OCI-M2 (cell line): Measurements from ENCODE around the gene ZNF507.
A peak's percentile ranks its signal among the peaks of the same experiment; 100 is the strongest.

Experiments used
- DNase-seq: peaks from one replicate; lab custom pipeline; 2025; ENCODE audit not compliant: unreplicated experiment; lab: John Stamatoyannopoulos, UW

Gene ZNF507

DNA sequence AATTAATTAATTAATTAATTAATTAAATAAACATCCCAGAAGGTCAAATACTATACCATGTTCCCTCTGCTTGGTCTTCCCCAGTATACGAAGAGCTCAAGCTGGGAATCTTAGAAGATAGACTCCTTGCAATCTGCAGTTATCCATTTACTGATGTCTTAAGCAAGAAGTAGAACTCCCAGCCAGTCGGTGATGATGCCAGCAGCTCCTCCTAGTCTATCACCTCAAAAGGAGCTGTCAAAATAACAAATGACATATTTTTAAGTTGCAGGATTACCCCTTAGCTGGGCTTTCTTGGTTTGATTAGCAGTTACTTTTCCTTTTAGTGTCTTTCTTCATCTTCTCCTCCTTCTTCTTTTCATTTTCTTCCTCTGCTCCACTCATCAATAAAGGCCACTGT, 6.0 kb upstream of the ZNF507 start:
- DNase-seq: no peak

GRCh38 chr19:32339988-32340874, 5.2 kb upstream of the ZNF507 start:
- DNase-seq: peak; percentile 57

DNA sequence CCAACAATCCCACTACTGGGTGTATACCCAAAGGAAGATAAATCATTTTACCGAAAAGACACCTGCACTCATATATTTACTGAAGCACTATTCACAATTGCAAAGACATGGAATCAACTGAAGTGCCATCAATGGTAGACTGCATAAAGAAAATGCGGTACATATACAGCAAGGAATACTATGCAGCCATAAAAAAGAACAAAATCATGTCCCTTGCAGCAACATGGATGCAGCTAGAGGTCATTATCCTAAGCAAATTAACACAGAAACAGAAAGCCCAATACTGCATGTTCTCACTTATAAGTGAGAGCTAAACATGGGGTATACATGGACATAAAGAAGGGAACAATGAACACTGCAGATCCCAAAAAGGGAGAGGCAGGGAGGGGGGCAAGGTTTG, 2.7 kb upstream of the ZNF507 start:
- no peak for DNase-seq

GRCh38 chr19:32343550-32344262, 1.7 kb upstream of the ZNF507 start:
- DNase-seq: no peak

- DNase-seq: no peak
These were observed 1.5 kb downstream of the ZNF507 start for GRCh38 chr19:32346901-32347300.

DNA sequence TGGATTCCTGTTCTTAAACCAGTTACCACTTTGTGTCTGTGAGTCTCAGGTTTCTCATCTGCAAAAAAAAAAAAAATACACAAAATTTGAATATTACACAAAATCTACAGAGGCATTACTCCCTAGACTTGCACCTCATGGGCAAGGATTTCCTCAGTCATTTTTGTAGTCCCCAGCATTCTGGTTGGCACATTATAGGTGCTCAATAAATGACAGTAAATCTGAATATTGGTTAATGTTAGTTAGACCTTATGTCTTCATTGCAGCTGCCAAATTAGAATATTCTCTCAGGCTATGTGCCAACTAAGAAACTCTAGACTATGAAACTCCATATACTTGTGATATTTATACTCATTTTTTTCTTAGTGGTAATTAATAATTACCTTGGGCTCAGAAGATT, 2.2 kb downstream of the ZNF507 start:
- DNase-seq: no peak

DNA sequence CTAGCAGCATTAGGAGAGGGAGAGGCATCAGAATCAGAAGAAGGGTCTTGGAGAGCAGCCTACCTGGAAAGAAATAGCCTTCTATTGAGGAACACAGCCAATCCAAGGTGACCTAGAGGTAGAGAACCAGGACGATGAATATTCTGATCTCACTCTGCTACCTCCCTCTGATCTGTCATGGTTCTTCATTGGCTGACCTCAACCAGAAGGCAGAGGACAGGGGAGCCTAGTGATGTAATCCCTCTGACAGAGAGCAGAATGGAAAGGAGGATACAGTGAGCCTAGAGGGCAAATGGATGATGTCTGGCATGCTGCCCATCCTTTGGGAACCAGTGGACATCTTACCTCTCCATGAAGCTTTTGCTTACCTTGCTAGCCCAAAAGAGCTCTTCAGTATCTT, 3.6 kb downstream of the ZNF507 start:
- no peak for DNase-seq

DNA sequence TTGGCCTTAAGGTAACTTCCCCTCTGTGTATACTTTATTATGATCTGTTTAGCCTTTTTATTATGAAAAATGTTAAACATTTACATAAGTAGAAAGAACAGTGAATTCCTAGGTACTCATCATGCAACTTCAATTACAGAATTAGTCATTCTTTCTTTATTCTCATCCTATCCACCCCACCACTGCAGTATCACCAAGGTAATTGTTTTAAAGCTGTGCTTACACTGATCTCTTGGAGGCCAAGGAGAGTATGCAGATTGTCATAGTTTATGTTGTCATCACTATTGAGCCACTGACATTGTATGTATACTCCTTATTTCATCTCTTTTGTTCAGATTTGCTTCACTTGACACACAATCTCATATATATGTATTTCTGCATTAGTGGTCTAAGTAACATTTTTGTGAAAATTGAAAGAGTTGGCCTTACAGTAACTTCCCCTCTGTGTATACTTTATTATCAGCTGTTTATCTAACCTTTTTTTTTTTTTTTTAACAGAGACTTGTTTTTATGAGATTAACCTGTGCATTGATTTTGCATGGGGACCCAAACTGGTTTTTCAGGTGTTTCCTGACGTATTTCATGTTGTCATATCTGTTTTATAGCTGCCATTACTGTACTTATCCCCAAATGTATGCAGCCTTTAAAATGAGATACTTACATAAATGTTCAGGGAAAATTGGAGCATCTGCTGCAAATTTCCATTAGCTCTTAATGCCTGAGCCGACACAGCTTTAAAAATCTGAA, 4.5 kb downstream of the ZNF507 start:
- DNase-seq: no peak

- no peak for DNase-seq
These were observed 5.1 kb downstream of the ZNF507 start for GRCh38 chr19:32350471-32350865.

- DNase-seq: no peak
These were observed 5.6 kb downstream of the ZNF507 start for GRCh38 chr19:32350987-32351348.

DNA sequence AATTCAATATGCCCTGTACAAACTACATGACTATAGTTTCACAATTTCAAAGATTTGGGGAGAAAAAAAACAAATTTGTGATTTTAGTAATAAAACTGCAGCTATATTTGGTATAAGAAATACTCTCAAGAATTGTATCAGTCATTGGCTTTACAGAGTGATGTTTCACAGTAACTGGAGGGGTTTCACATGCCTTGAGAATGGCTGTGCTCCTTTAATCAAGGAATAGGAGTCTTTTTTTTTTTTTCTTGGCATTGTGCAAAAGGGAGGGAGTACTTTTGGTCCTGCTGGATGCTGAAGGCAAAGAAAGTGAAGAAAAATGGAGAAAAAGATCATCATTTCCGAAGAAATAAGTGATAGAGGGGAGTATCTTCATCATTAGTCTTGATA, 6.8 kb downstream of the ZNF507 start:
- DNase-seq: no peak

GRCh38 chr19:32354345-32354744, 8.9 kb downstream of the ZNF507 start:
- DNase-seq: no peak

DNA sequence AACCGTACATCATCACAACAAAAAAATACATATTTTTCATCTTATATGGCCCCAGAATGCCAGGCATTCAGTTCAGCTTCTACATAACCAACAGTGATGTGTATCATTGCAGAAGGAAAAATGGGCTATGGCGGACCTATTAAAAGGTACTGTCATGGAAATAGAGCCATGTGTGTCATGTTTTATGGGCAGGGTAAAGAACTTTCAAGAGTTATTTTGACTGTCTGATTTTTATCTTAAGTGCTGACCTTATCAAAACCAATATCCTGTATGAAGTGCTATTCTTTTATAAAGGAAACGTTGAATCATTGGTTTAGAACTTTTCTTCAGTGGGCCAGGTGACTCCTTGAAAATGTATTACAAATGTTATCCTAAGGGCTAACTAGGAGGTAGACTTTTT, 9.9 kb downstream of the ZNF507 start:
- DNase-seq: no peak

GRCh38 chr19:32357720-32358119, 12.3 kb downstream of the ZNF507 start:
- DNase-seq: no peak

GRCh38 chr19:32358321-32358720, 12.9 kb downstream of the ZNF507 start:
- DNase-seq: no peak

DNA sequence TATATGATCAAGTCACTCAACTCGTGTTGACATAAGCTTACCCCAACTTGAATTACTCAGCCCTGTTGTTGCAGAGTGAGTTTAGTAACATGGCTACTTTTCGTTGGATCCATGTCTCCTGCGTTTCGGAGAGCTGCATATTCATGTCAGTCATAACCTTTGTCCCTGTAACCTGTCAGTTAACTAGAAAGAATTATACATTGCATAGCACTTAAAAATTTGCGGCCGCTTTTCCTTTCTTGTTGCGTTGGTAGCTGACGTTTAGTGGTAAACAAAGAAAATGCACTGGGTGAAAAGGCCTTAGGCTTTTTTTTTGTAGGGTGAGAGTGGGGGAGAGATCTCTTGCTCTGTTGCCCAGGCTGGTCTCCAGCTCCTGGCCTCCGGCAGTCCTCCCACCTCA, 14.2 kb downstream of the ZNF507 start:
- no peak for DNase-seq

- no peak for DNase-seq
These were observed 16.3 kb downstream of the ZNF507 start for GRCh38 chr19:32361574-32362317.

- no peak for DNase-seq
These were observed 16.9 kb downstream of the ZNF507 start for GRCh38 chr19:32362318-32362691.

DNA sequence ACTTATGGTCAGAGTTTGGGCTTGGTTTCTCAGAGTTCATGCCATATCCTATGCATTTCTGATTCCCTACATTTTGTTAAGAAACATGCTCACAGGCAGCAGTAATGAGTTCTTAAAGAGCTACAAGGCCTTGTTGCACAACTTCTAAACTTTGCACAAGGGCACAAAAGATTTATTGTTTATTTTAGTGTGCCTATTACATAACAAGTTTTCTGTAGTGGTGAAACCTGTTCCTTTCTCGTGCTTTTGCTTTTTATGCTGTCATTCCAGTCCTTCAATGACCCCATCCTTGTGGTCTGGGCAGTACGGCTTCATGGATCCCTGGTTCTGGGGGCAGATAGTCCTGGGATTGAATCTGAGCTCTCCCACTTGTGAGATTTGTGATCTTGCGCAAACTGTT, 17.8 kb downstream of the ZNF507 start:
- no peak for DNase-seq

DNA sequence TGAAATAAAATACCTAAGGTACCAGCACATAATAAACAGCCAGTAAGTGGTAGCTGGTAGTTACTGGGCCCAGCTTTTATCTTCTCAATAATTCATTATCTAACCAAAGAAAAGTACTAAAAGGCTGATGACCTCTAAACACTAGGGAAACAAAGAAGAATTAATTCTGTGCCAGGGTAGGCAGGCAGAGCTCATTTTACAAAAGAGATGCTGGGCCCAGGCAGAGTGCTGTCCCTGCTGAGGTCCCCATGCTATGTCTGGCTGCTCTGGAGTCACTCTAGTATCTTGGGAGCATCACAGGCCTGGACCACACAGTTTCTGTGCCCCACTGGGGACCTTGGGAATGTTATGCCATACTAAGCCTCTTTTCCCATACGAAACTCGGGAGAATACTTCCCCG, 18.2 kb downstream of the ZNF507 start:
- DNase-seq: no peak

GRCh38 chr19:32364040-32364439, 18.6 kb downstream of the ZNF507 start:
- no peak for DNase-seq
